GM12864 (cell line): Measurements from ENCODE around the gene SS18L1.

Experiments
- DNase-seq: peaks from one replicate; pipeline ENCODE4 v3.0.0-alpha.2; 2011; ENCODE audit warnings: low read depth
- H3K4me3 ChIP-seq: 2 replicates; pipeline ENCODE4 v1.5.1; 2011; ENCODE audit warnings: mild to moderate bottlenecking, low read depth, low read length, control low read depth
- TF ChIP-seq, protein P1 (sequence below): IDR thresholded peaks from 2 replicates; pipeline ENCODE4 v1.5.1; 2011; ENCODE audit warnings: low read depth, mild to moderate bottlenecking, moderate library complexity, low read length, control low read depth, inconsistent platforms; ENCODE audit errors: missing control alignments

SS18L1 gene

DNA sequence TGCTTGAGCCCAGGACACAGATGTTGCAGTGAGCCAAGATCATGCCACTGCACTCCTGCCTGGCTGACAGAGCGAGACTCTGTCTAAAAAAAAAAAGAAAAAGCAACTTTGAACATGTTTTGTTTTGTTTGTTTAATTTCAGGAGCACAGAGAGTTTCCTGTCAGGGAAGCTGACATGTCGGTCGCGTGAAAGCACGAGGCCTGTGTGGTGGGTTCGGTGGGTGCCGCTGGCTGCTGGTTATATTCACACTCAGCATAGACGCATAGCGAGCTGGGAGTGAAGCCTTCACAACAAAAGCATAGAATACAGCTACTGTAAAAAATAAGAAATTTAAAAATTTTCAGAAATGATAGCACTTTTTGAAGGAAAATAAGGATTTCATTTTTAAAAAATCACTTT lies 53.7 kb downstream of the SS18L1 start:
- no peak for DNase-seq
- TF ChIP-seq, protein P1, sequence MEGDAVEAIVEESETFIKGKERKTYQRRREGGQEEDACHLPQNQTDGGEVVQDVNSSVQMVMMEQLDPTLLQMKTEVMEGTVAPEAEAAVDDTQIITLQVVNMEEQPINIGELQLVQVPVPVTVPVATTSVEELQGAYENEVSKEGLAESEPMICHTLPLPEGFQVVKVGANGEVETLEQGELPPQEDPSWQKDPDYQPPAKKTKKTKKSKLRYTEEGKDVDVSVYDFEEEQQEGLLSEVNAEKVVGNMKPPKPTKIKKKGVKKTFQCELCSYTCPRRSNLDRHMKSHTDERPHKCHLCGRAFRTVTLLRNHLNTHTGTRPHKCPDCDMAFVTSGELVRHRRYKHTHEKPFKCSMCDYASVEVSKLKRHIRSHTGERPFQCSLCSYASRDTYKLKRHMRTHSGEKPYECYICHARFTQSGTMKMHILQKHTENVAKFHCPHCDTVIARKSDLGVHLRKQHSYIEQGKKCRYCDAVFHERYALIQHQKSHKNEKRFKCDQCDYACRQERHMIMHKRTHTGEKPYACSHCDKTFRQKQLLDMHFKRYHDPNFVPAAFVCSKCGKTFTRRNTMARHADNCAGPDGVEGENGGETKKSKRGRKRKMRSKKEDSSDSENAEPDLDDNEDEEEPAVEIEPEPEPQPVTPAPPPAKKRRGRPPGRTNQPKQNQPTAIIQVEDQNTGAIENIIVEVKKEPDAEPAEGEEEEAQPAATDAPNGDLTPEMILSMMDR: no peak
- H3K4me3 ChIP-seq: no peak overlapping the region

DNA sequence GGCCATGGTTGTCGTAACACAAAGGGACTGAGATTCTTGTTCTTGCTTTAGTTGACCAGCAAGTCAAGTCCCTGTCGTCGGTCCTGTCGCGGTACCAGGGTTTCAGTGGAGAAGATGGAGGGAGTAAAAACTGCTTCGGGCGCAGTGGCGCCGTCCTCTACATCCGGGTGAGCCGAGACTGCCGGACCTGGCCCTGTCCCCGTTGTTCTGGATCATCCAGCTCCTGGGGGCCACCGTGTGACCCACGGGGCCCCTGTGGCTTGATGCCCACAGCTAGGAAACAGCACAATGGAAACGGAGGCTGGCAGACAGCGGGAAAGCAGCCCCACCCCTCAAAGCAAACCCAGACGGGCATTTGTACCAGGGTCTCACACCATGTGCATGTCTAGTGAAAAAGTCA lies 54.2 kb downstream of the SS18L1 start:
- H3K4me3 ChIP-seq: no peak overlapping the region
- no peak for DNase-seq
- TF ChIP-seq, protein P1: no peak

DNA sequence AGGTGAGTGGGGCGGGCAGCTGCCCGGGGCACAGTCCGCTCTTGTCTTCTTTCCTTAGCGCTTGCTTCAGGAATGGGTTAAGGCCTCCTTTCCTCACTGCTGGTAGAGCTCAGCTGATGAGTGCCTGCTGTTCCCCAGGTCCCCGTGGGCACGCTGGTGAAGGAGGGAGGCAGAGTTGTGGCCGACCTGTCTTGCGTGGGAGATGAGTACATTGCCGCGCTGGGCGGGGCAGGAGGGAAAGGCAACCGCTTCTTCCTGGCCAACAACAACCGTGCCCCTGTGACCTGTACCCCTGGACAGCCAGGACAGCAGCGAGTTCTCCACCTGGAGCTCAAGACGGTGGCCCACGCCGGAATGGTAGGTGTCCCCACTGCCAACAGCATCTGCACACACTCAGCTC lies 54.9 kb downstream of the SS18L1 start:
- DNase-seq: no peak
- TF ChIP-seq, protein P1: no peak
- H3K4me3 ChIP-seq: no peak overlapping the region

DNA sequence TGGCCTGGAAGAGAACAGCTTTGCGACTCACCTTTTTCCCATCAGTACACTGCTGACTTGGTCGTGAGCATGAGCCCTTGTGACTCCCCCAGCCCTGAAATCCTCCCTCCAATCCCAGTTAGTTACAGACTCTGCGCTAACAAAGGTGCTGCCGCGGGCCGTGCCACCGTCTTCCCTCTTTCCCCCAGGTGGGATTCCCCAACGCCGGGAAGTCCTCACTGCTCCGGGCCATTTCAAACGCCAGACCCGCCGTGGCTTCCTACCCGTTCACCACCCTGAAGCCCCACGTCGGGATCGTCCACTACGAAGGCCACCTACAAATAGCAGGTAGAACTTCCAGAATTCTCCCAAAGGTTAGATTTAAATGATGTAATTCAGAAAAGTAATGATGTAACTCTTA lies 55.4 kb downstream of the SS18L1 start:
- H3K4me3 ChIP-seq: no peak overlapping the region
- DNase-seq: no peak
- TF ChIP-seq, protein P1: no peak

DNA sequence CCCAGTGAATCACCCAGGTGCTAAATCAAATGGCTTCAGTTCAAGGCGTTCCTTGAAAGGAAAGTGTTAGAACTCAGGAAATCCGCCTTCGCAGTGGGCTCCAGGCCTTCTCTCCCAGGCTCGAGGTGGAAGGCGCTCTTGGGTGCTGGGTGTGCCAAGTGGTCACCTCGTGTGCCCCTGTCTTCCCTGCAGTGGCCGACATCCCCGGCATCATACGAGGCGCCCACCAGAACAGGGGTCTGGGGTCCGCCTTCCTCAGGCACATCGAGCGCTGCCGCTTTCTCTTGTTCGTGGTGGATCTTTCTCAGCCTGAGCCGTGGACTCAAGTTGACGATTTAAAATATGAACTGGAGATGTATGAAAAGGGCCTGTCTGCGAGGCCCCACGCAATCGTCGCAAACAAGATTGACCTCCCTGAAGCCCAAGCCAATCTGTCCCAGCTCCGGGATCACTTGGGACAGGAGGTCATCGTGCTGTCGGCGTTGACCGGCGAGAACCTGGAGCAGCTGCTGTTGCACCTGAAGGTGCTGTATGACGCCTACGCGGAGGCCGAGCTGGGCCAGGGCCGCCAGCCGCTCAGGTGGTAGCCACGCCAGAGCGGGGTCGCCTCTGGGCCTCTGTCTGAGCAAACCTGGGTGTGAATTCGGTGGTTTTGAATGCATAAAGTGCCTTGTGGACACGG lies 57.1 kb downstream of the SS18L1 start:
- TF ChIP-seq, protein P1: no peak
- H3K4me3 ChIP-seq: no peak overlapping the region
- no peak for DNase-seq

DNA sequence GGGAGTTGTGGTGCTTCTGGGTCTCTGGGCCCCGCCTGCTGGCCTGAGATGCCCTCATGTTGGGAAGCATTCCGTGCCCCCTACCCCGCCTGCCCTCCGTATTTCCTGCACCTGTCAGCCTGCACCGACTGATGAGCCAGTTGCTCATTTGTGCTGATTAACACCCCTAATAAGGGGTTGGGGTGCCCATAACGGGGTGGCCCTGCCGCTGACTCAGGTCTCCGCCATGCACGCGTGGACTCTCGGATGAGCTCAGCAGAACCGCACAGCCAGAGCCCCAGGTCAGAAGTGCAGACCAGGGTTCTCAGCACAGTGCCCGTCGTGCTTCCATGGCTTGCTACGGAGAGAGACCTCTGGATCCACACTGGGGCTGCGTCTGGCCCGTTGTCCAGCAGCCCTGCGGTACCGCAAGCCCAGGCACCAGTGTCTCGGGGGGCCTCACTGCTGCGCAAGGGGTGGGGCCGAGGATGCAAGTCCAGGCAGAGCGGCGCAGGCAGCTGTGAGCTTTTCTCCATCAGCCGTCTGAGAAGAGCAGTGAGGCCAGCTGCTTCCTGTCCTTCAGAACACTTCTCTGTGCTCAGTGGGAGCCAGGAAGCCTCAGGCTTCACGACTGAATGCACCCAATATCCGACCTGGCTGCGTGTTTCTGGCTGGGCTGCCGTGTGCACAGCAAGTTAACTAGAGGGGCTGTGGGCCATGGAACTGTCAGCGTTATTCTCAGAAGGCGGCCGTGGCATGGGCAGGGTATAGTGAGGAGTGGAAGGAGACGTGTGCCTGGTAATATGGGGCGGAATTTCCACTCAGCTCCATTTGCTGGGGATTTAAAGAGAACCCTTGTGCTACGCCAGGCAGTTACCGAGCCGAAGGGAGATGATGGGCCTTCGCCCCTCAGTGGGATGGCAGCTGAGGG lies 57.9 kb downstream of the SS18L1 start:
- TF ChIP-seq, protein P1: no peak
- H3K4me3 ChIP-seq: no peak overlapping the region
- DNase-seq: no peak
